Measurements from ENCODE around the gene BPTF.

- TF ChIP-seq CTCF (conservative IDR thresholded peaks at IDR 0.05) (no peak), ZFX (IDR thresholded peaks at IDR 0.05) (no peak)
Measured at GRCh38 chr17:67785122-67785477, 40.2 kb upstream of the BPTF start.

Data from C4-2B (cell line).